Measurements from ENCODE around the gene CYP4B1.
"Not testable (repeated sequence)": the region's sequence is repeated elsewhere in the genome, so short reads cannot be mapped to it uniquely, and the experiment has no call there.

CYP4B1 gene

DNA sequence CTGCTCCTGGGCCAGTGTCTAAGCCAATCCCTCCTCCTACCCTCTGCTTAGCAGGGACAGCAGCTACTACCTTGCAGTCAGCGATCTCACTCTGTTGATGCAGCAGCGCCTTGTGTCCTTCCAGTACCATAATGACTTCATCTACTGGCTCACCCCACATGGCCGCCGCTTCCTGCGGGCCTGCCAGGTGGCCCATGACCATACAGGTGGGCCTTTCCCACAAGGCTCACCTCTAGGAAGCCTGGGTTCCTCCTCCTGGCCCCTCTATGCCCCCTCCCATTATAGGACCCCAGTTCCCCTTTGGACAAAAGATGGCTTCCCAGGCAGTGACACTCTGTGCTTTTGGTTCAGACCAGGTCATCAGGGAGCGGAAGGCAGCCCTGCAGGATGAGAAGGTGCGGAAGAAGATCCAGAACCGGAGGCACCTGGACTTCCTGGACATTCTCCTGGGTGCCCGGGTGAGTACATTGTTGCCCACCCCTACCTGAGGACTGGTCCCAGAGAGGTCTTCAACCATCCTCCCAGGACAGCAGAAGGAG is 15.1 kb downstream of the CYP4B1 start:
- Mint-ChIP-seq H3K27ac (no peak overlapping the region), H3K4me3 (no peak overlapping the region), H3K27me3 (ENCODE audit: low read depth) (no peaks in the 10 kb centered on the region), H3K36me3 (ENCODE audit: low read depth) (no peaks in the 10 kb centered on the region), H3K9me3 (no peaks in the 10 kb centered on the region), H3K4me1 (ENCODE audit: low read depth) (no peaks in the 10 kb centered on the region)
- DNase-seq (ENCODE audit: low spot score), result no peak

DNA sequence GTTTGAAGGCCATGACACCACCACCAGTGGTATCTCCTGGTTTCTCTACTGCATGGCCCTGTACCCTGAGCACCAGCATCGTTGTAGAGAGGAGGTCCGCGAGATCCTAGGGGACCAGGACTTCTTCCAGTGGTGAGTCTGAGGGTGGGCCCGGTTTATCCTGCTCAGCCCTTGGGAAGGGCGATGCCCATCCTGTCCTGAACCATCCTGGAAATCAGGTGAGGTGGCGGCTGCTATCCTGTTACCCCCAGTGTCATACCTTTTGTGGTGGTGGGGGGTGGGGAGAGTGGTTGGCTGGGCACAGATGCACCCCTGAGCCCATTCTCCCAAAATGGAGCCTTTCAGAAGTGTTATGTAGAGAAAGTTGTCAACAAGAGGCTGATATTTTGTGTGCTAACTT is 16.3 kb downstream of the CYP4B1 start:
- DNase-seq (ENCODE audit: low spot score), result no peak
- H3K9me3 Mint-ChIP-seq, result no peaks in the 10 kb centered on the region
- no peaks in the 10 kb centered on the region for H3K27me3 Mint-ChIP-seq (ENCODE audit: low read depth)
- no peaks in the 10 kb centered on the region for H3K36me3 Mint-ChIP-seq (ENCODE audit: low read depth)
- no peaks in the 10 kb centered on the region for H3K4me1 Mint-ChIP-seq (ENCODE audit: low read depth)
- no peak overlapping the region for H3K4me3 Mint-ChIP-seq
- no peak overlapping the region for H3K27ac Mint-ChIP-seq

DNA sequence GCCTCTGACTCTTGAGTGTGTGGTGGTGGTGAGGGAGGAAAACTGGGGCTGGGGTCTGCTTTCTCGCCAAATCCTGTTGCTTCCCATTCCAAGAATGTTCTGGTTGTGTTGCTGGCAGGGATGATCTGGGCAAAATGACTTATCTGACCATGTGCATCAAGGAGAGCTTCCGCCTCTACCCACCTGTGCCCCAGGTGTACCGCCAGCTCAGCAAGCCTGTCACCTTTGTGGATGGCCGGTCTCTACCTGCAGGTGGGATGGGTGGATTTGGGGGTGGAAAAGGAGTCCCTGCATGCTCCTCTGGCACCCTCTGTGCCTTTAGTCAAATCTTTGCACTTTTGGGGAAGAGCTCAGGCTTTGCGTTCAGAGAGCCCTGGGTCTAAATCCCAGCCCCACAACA is 18.1 kb downstream of the CYP4B1 start:
- Mint-ChIP-seq H3K9me3 (no peaks in the 10 kb centered on the region), H3K4me1 (ENCODE audit: low read depth) (no peaks in the 10 kb centered on the region)

DNA sequence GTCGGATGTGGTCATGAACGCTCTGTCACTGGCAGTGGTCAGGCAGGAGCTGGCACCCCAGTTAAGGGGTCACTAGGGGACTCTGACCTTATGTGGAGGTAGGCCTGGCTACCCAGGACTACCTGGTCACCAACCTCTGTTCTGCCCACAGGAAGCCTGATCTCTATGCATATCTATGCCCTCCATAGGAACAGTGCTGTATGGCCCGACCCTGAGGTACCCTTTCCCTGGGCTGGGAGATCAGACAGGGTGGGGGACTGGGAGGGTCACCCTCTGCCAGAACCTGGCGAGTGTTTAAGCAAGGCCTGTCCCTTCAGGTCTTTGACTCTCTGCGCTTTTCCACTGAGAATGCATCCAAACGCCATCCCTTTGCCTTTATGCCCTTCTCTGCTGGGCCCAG is 19.0 kb downstream of the CYP4B1 start:
- no peaks in the 10 kb centered on the region for H3K27me3 Mint-ChIP-seq (ENCODE audit: low read depth)
- H3K4me3 Mint-ChIP-seq, result no peak overlapping the region
- no peak overlapping the region for H3K27ac Mint-ChIP-seq
- no peak for DNase-seq (ENCODE audit: low spot score)
- H3K36me3 Mint-ChIP-seq (ENCODE audit: low read depth), result no peaks in the 10 kb centered on the region
- H3K4me1 Mint-ChIP-seq (ENCODE audit: low read depth), result no peaks in the 10 kb centered on the region
- H3K9me3 Mint-ChIP-seq, result no peaks in the 10 kb centered on the region

More for the DNA sequence above, 18.1 kb downstream of the CYP4B1 start:
- H3K27ac Mint-ChIP-seq, result no peak overlapping the region
- no peak for DNase-seq (ENCODE audit: low spot score)
- H3K4me3 Mint-ChIP-seq, result no peak overlapping the region
- no peaks in the 10 kb centered on the region for H3K36me3 Mint-ChIP-seq (ENCODE audit: low read depth)
- H3K27me3 Mint-ChIP-seq (ENCODE audit: low read depth), result no peaks in the 10 kb centered on the region

DNA sequence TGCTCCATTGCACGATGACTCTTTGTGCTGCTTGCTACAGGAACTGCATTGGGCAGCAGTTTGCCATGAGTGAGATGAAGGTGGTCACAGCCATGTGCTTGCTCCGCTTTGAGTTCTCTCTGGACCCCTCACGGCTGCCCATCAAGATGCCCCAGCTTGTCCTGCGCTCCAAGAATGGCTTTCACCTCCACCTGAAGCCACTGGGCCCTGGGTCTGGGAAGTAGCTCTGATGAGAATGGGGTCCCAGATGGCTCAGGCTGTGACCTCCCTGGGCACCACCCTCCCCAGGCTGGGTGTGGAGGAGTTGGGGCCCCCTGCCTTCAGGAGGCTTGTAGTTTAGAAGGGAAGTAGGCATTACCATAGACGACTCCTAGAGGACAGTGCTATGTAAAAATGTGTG is 19.7 kb downstream of the CYP4B1 start:
- H3K27me3 Mint-ChIP-seq (ENCODE audit: low read depth), result no peaks in the 10 kb centered on the region
- no peaks in the 10 kb centered on the region for H3K4me1 Mint-ChIP-seq (ENCODE audit: low read depth)
- no peaks in the 10 kb centered on the region for H3K9me3 Mint-ChIP-seq
- H3K27ac Mint-ChIP-seq, result no peak overlapping the region
- no peak overlapping the region for H3K4me3 Mint-ChIP-seq
- H3K36me3 Mint-ChIP-seq (ENCODE audit: low read depth), result no peaks in the 10 kb centered on the region
- no peak for DNase-seq (ENCODE audit: low spot score)

DNA sequence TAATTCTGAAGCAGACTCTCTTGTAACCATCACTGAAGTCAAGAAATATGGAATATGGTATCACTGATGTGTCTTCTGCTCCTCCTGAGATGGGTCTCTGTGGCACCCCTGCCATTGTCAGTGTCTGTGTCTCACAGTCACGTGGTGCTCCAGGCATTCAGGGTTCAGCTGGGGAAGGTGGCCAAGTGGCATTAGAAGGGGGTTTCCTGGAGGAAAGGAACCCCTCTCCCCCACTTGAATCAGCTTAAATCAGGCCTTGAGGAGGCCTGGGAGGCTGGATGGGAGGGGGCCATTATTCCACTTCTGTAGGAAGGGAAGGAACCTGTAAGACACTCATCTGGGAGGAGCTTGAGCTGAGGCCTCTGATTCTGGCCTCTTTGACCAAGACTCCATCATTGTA is 20.5 kb downstream of the CYP4B1 start:
- DNase-seq (ENCODE audit: low spot score), result no peak
- Mint-ChIP-seq H3K4me1 (ENCODE audit: low read depth) (no peaks in the 10 kb centered on the region), H3K9me3 (no peaks in the 10 kb centered on the region), H3K36me3 (ENCODE audit: low read depth) (no peaks in the 10 kb centered on the region), H3K4me3 (no peak overlapping the region), H3K27ac (no peak overlapping the region), H3K27me3 (ENCODE audit: low read depth) (no peaks in the 10 kb centered on the region)

DNA sequence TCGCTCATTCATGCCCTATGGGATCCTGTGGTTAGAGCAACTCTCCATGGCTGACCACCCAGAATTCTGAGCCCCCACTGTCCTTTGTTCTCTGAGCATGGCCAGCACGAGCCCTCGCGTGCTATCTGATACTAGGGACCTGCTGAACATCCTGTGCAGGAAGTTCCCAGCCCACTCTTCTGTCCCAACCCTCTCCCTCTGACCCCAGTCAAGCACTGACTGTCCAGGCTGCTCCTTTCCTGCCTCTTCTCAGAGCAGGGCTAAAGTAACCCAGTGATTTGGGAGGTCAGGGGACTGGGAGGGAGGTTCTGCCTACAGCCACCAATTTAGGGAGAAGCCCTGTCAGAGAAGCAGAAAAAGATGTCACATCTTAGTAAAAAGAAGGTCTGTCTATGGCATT is 21.2 kb downstream of the CYP4B1 start:
- no peak for DNase-seq (ENCODE audit: low spot score)
- Mint-ChIP-seq H3K9me3 (no peaks in the 10 kb centered on the region), H3K27me3 (ENCODE audit: low read depth) (no peaks in the 10 kb centered on the region), H3K27ac (no peak overlapping the region), H3K4me3 (no peak overlapping the region), H3K4me1 (ENCODE audit: low read depth) (no peaks in the 10 kb centered on the region), H3K36me3 (ENCODE audit: low read depth) (no peaks in the 10 kb centered on the region)

DNA sequence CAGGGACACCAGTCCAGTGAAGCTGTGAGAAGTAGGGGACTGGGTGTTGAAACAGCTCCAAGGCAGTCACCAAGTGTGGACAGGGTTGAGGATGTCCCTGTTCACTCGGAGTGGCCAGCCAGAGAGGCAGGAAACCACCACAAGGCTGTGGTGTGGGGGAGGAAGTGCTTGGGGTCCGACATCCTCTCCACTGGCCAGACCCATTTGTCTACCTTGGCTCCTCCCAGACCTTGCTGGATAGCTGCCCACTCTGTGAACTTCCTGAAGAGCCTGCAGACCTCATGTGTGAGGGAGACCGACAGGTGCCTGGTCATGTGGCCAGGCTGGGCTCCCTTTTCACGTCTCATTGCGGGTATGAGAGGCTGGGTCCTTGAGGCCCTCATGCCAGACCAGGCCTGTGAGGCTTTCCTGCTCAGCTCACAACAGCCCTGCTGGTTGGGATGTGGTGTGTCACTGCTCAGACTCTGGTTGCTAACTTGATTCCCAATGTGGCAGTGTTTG is 21.8 kb downstream of the CYP4B1 start:
- DNase-seq (ENCODE audit: low spot score), result no peak
- H3K27ac Mint-ChIP-seq, result no peak overlapping the region
- no peaks in the 10 kb centered on the region for H3K4me1 Mint-ChIP-seq (ENCODE audit: low read depth)
- no peaks in the 10 kb centered on the region for H3K9me3 Mint-ChIP-seq
- no peaks in the 10 kb centered on the region for H3K27me3 Mint-ChIP-seq (ENCODE audit: low read depth)
- H3K36me3 Mint-ChIP-seq (ENCODE audit: low read depth), result no peaks in the 10 kb centered on the region
- no peak overlapping the region for H3K4me3 Mint-ChIP-seq

DNA sequence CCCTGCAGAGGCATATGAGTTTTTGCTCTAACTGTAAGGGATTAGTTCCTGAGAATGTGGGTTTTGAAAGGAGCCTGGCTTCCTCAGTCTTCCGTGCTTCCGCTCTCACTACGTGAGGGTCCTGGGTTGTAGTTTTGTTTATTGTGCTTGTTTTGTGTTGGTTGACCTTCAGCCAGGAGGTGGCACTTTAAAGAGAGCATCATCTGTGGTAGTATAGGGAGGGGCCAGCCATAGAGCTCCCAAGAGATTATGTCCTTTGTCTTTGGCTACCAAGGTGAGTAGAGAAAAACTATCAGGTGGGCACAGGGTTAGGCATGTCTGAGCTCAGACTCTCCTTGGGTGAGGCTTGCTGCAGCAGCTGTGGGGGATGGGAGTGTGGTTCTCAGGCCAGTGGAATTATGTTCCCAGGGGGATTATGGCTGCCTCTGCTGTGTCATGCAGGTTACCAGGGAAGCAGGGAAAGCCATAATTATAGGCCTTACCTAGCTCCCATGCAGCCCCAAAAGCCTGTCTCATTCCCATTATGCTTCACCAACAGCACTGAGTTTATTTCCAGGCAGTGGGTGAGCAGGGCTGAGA is 23.5 kb downstream of the CYP4B1 start:
- no peaks in the 10 kb centered on the region for H3K36me3 Mint-ChIP-seq (ENCODE audit: low read depth)
- H3K4me3 Mint-ChIP-seq, result no peak overlapping the region
- H3K27ac Mint-ChIP-seq, result no peak overlapping the region
- H3K4me1 Mint-ChIP-seq (ENCODE audit: low read depth), result no peaks in the 10 kb centered on the region
- H3K9me3 Mint-ChIP-seq, result no peaks in the 10 kb centered on the region
- no peak for DNase-seq (ENCODE audit: low spot score)
- peaks cover 2% of the 10 kb centered on the region for H3K27me3 Mint-ChIP-seq (ENCODE audit: low read depth)

DNA sequence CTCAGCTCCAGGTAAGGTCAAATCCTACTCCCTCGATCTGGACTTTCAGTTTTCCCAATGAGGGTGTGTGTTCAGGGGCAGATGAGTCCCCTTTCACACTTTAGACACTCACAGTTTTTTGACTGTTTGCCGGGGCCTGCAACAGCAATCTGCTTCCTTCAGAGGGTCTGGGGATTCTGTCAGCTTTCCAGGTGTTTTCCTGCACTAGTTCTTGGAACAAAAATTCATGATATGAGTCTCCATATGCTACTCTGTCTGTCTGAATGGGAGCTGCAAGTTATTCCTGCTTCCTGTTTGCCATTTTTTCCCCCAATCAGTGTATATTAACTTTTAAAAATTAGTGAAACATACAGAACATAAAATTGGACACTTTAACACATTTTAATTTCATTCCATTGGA is 24.3 kb downstream of the CYP4B1 start:
- H3K4me1 Mint-ChIP-seq (ENCODE audit: low read depth), result no peaks in the 10 kb centered on the region
- no peaks in the 10 kb centered on the region for H3K36me3 Mint-ChIP-seq (ENCODE audit: low read depth)
- no peak overlapping the region for H3K4me3 Mint-ChIP-seq
- H3K27ac Mint-ChIP-seq, result no peak overlapping the region
- H3K27me3 Mint-ChIP-seq (ENCODE audit: low read depth), result peaks cover 6% of the 10 kb centered on the region
- no peaks in the 10 kb centered on the region for H3K9me3 Mint-ChIP-seq
- no peak for DNase-seq (ENCODE audit: low spot score)

DNA sequence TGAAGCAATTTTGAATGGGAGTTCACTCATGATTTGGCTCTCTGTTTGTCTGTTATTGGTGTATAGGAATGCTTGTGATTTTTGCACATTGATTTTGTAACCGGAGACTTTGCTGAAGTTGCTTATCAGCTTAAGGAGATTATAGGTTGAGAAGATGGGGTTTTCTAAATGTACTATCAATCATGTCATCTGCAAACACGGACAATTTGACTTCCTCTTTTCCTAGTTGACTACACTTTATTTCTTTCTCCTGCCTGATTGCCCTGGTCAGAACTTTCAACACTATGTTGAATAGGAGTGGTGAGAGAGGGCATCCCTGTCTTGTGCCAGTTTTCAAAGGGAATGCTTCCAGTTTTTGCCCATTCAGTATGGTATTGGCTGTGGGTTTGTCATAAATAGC is 28.0 kb downstream of the CYP4B1 start:
- not testable (repeated sequence) for H3K27ac Mint-ChIP-seq; H3K4me1 Mint-ChIP-seq (ENCODE audit: low read depth); DNase-seq (ENCODE audit: low spot score); H3K9me3 Mint-ChIP-seq; H3K36me3 Mint-ChIP-seq (ENCODE audit: low read depth); H3K4me3 Mint-ChIP-seq
- H3K27me3 Mint-ChIP-seq (ENCODE audit: low read depth), result peaks cover 11% of the 10 kb centered on the region

DNA sequence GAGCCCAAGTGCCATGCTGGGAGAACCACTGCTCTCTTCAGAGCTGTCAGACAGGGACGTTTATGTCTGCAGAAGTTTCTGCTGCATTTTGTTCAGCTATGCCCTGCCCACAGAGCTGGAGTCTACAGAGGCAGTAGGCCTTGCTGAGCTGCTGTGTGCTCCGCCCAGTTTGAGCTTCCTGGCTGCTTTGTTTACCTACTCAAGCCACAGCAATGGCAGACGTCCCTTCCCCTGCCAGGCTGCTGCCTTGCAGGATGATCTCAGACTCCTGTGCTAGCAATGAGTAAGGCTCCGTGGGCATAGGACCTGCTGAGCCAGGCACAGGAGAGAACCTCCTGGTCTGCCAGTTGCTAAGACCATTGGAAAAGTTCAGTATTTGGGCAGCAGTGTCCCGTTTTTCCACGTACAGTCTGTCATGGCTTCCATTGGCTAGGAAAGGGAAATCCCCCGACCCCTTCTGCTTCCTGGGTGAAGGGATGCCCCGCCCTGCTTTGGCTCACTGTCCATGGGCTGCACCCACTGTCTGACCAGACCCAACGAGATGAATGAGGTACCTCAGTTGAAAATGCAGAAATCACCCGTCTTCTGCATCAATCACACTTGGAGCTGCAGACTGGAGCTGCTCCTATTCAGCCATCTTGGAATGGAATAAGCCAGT is 31.9 kb downstream of the CYP4B1 start:
- Mint-ChIP-seq H3K27me3 (ENCODE audit: low read depth) (peaks cover 11% of the 10 kb centered on the region), H3K9me3 (no peaks in the 10 kb centered on the region), H3K4me3 (no peak overlapping the region), H3K27ac (no peak overlapping the region), H3K36me3 (ENCODE audit: low read depth) (no peaks in the 10 kb centered on the region), H3K4me1 (ENCODE audit: low read depth) (peaks cover 2% of the 10 kb centered on the region)
- DNase-seq (ENCODE audit: low spot score), result no peak

DNA sequence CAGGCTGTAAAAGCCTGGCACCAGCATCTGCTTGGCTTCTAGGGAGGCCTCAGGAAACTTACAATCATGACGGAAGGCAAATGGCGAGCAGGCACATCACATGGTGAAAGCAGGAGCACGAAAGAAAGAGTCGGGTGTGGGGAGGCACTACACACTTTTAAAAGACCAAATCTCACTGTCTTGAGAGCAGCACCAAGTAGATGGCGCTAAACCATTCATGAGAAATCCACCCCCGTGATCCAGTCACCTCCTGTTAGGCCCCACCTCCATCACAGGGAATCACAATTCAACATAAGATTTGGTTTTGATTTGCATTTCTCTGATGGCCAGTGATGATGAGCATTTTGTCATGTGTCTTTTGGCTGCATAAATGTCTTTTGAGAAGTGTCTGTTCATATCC is 36.6 kb downstream of the CYP4B1 start:
- H3K27ac Mint-ChIP-seq; H3K36me3 Mint-ChIP-seq (ENCODE audit: low read depth); H3K4me1 Mint-ChIP-seq (ENCODE audit: low read depth); H3K9me3 Mint-ChIP-seq; H3K4me3 Mint-ChIP-seq; DNase-seq (ENCODE audit: low spot score): not testable (repeated sequence)
- peaks cover 12% of the 10 kb centered on the region for H3K27me3 Mint-ChIP-seq (ENCODE audit: low read depth)

DNA sequence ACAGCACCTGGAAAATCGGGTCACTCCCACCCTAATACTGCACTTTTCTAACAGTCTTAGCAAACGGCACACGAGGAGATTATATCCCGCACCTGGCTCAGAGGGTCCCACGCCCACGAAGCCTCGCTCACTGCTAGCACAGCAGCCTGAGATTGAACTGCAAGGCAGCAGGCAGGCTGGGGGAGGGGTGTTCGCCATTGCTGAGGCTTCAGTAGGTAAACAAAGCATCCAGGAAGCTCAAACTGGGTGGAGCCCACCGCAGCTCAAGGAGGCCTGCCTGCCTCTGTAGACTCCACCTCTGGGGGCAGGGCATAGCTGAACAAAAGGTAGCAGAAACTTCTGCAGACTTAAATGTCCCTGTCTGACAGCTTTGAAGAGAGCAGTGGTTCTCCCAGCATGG is 47.5 kb downstream of the CYP4B1 start:
- not testable (repeated sequence) for H3K4me1 Mint-ChIP-seq (ENCODE audit: low read depth); H3K36me3 Mint-ChIP-seq (ENCODE audit: low read depth); H3K4me3 Mint-ChIP-seq; H3K27ac Mint-ChIP-seq; DNase-seq (ENCODE audit: low spot score); H3K9me3 Mint-ChIP-seq
- H3K27me3 Mint-ChIP-seq (ENCODE audit: low read depth), result peaks cover 14% of the 10 kb centered on the region

DNA sequence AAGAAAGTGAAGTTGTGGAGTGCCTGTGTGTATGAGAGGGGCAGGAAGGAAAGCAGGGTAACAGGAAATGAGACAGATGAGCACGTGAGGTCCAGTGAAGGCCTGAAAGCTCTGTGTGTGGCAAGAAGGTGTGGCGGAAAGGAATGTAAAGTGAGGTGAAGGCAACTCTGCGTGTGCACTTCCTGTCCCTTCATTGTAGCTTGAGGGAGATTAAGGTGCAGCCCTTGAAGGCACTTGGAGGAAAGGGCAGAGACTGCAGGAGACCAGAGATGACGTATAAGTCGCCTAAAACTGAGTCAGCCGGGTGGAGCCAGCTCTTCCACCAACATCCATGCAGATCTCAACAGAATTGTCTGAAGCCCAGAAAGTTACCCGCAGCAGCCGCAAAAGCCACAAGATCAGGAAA is 58.8 kb downstream of the CYP4B1 start:
- not testable (repeated sequence) for H3K4me3 Mint-ChIP-seq; H3K36me3 Mint-ChIP-seq (ENCODE audit: low read depth); DNase-seq (ENCODE audit: low spot score); H3K27ac Mint-ChIP-seq; H3K9me3 Mint-ChIP-seq; H3K4me1 Mint-ChIP-seq (ENCODE audit: low read depth)
- peaks cover 10% of the 10 kb centered on the region for H3K27me3 Mint-ChIP-seq (ENCODE audit: low read depth)

Measured in T-helper 2 cell treated with Interferon-gamma antibody and Interleukin-4, amounts not matched to agents 5 μg/mL and 100 μg/mL, for 36 hours (primary cell).